Choroid plexus epithelial cell (primary cell): Measurements from ENCODE around the gene LRWD1.
A peak's percentile ranks its signal among the peaks of the same experiment; 100 is the strongest.
"Not testable (repeated sequence)": the region's sequence is repeated elsewhere in the genome, so short reads cannot be mapped to it uniquely, and the experiment has no call there.

Experiments used
- DNase-seq: peaks from one replicate; pipeline ENCODE4 v3.0.0-alpha.2; 2010; ENCODE audit warnings: low read depth
- H3K4me3 ChIP-seq: 2 replicates; pipeline ENCODE4 v1.5.1; 2011; ENCODE audit warnings: low read depth, mild to moderate bottlenecking, control low read depth, low read length, moderate library complexity
- CTCF ChIP-seq: conservative IDR thresholded peaks from 2 replicates; pipeline ENCODE4 v1.5.1; 2011; ENCODE audit warnings: low read depth, mild to moderate bottlenecking, control low read depth, inconsistent platforms, low read length, moderate library complexity

The LRWD1 gene

DNA sequence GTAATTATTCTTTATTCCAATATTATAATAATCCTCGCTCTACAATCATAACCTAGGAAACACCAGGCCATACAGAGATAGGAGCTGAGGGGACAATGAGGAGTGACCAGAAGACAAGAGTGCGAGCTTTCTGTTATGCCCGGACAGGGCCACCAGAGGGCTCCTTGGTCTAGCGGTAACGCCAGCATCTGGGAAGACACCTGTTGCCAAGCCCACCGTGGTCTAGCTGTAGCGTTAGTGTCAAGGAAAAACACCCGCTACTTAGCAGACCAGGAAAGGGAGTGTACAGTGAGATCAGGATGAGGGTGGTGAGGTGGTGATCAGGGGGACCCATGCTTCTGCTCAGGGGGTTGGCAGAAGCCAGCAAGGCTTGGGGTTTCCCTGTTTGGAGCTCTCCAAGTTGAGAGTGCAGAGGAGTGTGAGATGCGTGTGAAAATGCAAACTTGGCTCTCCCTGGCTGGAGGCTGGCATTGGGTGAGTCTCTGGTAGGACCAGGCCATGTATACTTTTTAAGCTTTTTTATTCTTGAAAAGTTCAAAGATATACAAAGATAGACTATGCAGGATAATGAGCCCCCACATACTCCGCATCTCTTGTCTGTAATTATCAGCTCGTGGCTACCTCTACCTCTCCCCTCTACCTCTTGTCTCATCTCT is 15.3 kb downstream of the LRWD1 start:
- not testable (repeated sequence) for H3K4me3 ChIP-seq, DNase-seq
- TF ChIP-seq CTCF = peak; percentile 41

- not testable (repeated sequence) for DNase-seq, H3K4me3 ChIP-seq
These were observed 17.2 kb downstream of the LRWD1 start for GRCh38 chr7:102481962-102482361.

DNA sequence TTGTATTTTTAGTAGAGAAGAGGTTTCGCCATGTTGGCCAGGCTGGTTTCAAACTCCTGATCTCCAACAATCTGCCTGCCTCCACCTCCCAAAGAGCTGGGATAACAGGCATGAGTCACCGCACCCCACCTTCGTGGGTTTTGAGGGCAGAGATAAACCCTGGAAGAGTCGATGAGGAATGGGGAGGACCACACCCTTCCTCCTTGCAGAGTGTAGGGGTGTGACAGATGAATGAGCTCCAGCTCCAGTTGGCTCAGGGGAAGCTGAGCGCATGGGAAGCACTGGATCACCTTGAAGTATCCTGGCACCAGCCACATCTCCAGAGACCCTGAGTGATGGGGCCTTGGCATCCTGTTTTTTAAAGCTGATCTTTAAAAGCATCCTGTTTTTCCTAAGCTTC is 19.5 kb downstream of the LRWD1 start:
- DNase-seq, H3K4me3 ChIP-seq: not testable (repeated sequence)

DNA sequence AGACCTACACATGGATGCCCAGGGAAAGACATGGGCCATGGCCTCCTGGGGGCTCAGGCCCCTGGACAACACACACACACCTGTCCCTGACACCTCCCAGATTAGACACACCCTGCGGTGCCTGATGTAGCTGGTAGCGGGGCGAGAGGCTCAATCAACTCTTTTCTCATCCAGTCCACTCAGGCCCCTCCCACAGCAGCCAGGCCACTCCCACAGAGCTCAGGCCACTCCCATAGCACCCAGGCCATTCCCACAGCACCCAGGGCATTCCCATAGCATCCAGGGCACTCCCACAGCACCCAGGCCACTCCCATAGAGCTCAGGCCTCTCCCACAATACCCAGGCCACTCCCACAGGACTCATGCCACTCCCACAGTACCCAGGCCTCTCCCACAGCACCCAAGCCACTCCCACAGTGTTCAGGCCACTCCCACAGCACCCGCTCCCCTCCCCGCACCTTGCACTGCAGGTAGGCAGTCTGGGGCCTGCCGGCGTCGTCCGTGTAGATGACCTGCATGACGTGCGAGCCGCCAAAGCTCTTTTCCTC is 25.8 kb downstream of the LRWD1 start:
- not testable (repeated sequence) for DNase-seq, H3K4me3 ChIP-seq

DNA sequence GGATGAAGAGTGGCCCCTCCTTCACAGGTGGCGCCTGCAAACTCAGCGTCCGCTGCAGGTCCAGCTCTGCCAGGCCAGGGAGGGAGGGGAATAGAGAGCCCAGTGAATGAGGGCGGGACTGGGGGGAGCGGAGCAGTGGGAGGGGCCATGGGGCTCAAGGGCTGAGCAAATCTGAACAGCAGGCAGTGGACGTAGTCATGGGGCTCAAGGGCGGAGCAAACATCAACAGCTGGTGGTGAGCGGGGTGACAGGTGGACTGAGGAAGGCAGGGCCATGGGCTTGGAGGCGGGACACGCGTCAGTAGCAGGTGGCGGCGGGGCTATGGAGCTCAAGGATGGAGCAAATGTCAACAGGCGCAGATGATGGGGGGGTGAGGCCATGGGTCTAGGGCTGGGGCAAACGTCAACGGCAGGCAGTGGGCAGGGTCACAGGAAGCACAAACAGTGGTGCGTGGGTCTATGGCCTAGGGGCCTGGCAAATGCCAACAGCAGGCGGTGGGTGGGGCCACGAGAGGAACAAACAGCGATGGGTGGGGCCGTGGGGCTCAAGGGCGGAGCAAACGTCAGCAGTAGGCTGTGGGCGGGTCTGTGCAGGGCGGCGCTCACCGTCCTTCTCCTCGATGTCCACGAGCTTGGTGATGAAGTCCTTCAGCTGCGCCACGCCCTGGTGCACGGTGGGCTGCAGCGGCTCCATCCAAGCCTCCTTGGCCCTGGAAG is 28.6 kb downstream of the LRWD1 start:
- not testable (repeated sequence) for H3K4me3 ChIP-seq, DNase-seq

- not testable (repeated sequence) for H3K4me3 ChIP-seq, DNase-seq
These were observed 29.2 kb downstream of the LRWD1 start for GRCh38 chr7:102494026-102494425.

DNA sequence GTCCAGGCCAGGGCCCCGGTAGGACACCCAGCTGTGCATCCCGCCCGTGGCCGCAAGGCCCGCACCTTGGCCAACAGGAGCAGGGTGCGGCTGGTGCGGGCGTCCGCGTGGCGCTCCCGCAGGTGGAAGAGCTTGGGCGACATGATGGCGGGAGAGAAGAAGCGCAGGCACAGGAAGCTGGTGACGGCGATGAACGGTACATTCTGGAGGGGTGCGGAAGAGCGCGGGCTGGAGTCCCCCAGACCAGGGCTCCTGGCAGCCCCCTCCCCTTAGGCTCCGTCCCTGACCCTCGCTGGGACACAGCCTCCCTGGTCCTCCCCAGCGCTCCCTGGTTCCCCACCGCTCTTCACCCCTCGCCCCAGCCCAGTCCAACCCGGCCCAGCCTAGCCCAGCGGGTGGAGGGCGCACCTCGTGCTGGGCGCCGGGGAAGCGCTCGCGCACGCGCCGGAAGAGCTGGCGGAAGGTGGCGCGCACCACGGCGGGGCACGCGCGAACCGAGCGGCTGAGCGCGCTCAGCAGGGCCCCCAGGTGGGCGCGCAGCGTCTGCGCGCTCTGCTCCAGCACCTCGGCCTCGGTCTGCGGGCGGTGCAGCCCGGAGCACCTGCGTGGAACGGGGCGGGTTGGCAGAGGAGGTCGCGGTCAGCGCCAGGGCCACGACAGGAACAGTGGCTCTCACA is 29.8 kb downstream of the LRWD1 start:
- DNase-seq, H3K4me3 ChIP-seq: not testable (repeated sequence)

DNA sequence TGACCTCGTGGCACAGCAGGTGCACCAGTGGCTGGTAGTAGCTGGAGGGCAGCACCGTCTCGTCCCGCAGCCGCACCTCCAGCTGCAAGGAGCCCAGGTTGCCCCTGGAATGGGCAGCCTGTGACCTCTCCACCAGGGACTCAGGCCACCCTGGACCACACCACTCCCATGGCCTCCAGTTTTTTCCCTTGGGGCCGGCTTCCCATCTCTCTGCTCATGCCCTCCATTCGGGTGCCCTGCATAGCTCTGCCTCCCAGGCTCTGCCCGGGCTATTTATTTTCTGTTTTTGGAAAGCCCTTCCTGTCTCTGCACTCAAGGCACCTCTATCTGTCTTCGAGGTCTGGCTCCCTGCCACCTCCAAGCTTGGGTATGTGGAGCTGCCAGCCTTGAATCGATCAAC is 32.1 kb downstream of the LRWD1 start:
- DNase-seq, H3K4me3 ChIP-seq: not testable (repeated sequence)

DNA sequence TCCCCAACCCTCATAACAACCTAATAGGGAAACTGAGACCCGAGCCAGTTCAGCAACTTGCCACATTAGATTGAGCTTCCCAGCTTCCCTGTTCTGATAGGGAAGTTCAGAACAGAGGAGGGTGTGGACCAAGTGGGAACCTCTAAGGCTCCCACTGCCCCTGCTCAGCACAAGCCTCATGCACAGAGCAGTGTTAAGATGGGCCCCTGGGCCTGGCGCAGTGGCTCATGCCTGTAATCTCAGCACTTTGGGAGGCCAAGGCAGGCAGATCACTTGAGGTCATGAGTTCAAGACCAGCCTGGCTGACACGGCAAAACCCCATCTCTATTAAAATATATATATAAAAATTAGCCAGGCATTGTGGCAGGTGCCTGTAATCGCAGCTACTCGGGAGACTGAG is 32.5 kb downstream of the LRWD1 start:
- not testable (repeated sequence) for DNase-seq, H3K4me3 ChIP-seq

GRCh38 chr7:102498321-102498720 is 33.5 kb downstream of the LRWD1 start:
- not testable (repeated sequence) for H3K4me3 ChIP-seq, DNase-seq

DNA sequence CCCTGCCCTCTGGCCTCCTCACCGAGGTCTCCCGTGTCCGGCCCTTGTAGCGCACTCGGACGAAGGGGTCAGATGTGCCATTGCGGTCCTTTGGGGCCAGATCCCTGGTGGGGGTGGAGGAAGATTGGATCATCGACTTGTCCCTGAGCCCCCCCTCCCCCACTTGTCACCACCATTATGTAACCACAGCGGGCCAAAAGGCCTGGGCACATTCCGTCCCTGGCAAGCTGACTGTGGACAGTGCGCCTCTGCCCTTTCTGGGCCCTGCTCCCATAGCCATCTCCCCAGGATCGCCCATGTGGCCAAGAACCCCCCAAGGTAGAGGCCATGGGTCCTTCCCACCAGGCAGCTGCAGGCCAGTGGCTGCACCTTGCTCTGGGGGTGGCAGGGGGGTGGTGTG is 38.4 kb downstream of the LRWD1 start:
- DNase-seq, H3K4me3 ChIP-seq: not testable (repeated sequence)

- H3K4me3 ChIP-seq, DNase-seq: not testable (repeated sequence)
These were observed 40.8 kb downstream of the LRWD1 start for GRCh38 chr7:102505298-102506185.

DNA sequence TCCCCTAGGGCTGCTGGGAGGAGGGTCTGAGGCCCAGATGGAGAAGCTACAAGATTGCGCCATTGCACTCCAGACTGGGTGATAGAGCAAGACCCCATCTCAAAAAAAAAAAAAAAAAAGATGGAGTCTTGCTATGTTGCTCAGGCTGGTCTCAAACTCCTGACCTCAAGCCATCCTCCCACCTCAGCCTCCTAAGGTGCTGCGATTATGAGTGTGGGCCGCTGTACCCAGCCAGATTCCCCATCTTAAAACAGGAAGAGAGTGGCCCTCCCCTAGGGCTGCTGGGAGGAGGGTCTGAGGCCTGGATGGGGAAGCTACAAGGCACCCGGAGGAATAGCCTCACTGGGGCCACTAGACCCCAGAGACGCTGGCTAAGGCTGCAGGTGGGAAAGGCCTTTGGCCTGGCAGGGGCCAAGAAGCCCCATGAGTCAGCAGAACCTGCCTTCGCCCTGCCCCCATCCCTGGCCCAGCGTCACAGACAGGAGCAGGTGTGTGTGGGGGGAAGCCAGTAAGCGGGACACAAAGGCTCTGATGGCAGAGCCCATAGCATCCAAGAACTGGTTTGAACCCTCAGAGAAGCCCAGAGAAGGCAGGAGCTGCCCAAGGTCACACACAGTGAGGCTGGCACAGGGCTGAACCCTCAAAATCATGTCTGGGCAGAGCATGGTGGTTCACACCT is 42.8 kb downstream of the LRWD1 start:
- not testable (repeated sequence) for DNase-seq, H3K4me3 ChIP-seq

- H3K4me3 ChIP-seq, DNase-seq: not testable (repeated sequence)
These were observed 45.8 kb downstream of the LRWD1 start for GRCh38 chr7:102510575-102510974.

GRCh38 chr7:102511860-102512522 is 47.2 kb downstream of the LRWD1 start:
- not testable (repeated sequence) for DNase-seq, H3K4me3 ChIP-seq

- peak; percentile 28 for DNase-seq
- H3K4me3 ChIP-seq = not testable (repeated sequence)
These were observed 47.9 kb downstream of the LRWD1 start for GRCh38 chr7:102512642-102513221.
